IMR-90 (cell line): ENCODE measurements around the gene FADD.

Source experiments
- CTCF ChIP-seq: conservative IDR thresholded peaks from 2 replicates; pipeline ENCODE4 v1.5.1; 2012; ENCODE audit warnings: mild to moderate bottlenecking, low read depth, low read length, improper control_type of control experiment
- MAFK ChIP-seq: IDR thresholded peaks from 2 replicates; pipeline ENCODE4 v1.6.1; 2012; ENCODE audit warnings: low read depth, low read length, improper control_type of control experiment
- MAZ ChIP-seq: IDR thresholded peaks from 2 replicates; pipeline ENCODE4 v1.6.1; 2012; ENCODE audit warnings: low read depth, mild to moderate bottlenecking, low read length, improper control_type of control experiment, moderate library complexity, borderline replicate concordance
- POLR2A ChIP-seq: IDR thresholded peaks from 2 replicates; pipeline ENCODE4 v1.6.1; 2012; ENCODE audit warnings: mild to moderate bottlenecking, low read depth, low read length
- RFX5 ChIP-seq: IDR thresholded peaks from 2 replicates; pipeline ENCODE4 v1.8.0; 2012; ENCODE audit warnings: low read depth, mild to moderate bottlenecking, low read length, moderate library complexity

- TF ChIP-seq RFX5 (no peak), POLR2A (no peak), CTCF (no peak), MAZ (no peak), MAFK (no peak)
Measured at GRCh38 chr11:70209391-70209912, 6.4 kb downstream of the FADD start.
